Cardiac fibroblast (primary cell): ENCODE results near the gene PLCD4.

Source experiments
- DNase-seq, 2 donors: peaks; one replicate each; pipeline versions ENCODE4 v3.0.0 to v3.0.0-alpha.2; 2010; ENCODE audit warnings: low read depth in 2 of 2
- H3K4me3 ChIP-seq, 2 donors: replicated peaks in 1 of 2; 1 replicate in 1 of 2; 2 replicates in 1 of 2; pipeline ENCODE4 v1.5.1; 2011; ENCODE audit warnings: low read depth in 2 of 2, low read length in 2 of 2, mild to moderate bottlenecking in 2 of 2, moderate library complexity in 1 of 2
- TF ChIP-seq, protein P1 (sequence below): IDR thresholded peaks from one replicate; pipeline ENCODE4 v1.5.1; 2011; ENCODE audit warnings: low read depth, mild to moderate bottlenecking, low read length, inconsistent platforms

The PLCD4 gene

DNA sequence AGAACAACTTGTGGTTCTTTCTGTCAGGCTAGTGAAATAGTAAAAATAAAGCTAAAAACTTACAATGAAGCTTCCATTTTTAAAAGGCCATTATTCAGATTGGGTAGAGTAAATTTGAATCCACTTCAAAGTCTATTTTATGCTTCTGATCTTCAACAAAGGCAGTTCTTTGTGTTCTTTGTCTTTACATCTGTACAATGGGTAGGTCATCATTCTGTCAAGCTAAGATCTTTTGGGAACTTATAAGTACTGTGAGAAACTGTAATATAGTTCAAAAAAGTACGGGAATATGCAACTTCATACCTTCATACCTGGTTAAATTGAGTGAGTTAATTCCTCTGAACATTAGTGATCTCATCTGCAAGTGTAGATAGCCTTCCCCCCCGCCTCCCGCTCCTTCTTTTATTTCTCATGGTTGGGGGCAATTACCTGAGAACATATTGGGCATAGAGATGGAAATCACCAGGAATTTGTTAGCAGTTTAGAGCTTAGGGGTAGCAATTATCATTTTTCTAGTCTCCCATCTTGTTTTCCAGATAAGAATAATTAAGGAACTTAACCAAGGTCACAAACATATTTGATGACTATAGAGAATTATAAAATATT, 29.3 kb upstream of the PLCD4 start:
- TF ChIP-seq, protein P1, sequence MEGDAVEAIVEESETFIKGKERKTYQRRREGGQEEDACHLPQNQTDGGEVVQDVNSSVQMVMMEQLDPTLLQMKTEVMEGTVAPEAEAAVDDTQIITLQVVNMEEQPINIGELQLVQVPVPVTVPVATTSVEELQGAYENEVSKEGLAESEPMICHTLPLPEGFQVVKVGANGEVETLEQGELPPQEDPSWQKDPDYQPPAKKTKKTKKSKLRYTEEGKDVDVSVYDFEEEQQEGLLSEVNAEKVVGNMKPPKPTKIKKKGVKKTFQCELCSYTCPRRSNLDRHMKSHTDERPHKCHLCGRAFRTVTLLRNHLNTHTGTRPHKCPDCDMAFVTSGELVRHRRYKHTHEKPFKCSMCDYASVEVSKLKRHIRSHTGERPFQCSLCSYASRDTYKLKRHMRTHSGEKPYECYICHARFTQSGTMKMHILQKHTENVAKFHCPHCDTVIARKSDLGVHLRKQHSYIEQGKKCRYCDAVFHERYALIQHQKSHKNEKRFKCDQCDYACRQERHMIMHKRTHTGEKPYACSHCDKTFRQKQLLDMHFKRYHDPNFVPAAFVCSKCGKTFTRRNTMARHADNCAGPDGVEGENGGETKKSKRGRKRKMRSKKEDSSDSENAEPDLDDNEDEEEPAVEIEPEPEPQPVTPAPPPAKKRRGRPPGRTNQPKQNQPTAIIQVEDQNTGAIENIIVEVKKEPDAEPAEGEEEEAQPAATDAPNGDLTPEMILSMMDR = no peak
- no peak overlapping the region for H3K4me3 ChIP-seq
- DNase-seq = no peak

DNA sequence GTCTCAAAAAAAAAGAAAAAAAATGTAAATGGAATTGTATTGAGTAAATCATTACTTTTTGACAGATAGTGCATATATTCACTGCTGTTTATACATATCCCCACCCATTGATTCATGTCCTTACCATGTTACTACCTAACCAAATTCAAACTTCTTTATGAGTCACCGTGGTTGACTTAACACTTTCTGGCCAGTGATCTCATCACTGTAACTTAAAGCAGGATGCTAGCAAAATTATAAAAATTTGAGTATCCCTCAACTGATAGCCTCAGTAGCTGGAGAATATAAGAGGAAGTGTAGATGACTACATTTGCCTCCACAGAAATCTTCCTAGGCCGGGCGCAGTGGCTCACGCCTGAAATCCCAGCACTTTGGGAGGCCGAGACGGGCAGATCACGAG, 25.6 kb upstream of the PLCD4 start:
- peak in 1 of 2 donors; percentile 84 for DNase-seq
- TF ChIP-seq, protein P1 = no peak

DNA sequence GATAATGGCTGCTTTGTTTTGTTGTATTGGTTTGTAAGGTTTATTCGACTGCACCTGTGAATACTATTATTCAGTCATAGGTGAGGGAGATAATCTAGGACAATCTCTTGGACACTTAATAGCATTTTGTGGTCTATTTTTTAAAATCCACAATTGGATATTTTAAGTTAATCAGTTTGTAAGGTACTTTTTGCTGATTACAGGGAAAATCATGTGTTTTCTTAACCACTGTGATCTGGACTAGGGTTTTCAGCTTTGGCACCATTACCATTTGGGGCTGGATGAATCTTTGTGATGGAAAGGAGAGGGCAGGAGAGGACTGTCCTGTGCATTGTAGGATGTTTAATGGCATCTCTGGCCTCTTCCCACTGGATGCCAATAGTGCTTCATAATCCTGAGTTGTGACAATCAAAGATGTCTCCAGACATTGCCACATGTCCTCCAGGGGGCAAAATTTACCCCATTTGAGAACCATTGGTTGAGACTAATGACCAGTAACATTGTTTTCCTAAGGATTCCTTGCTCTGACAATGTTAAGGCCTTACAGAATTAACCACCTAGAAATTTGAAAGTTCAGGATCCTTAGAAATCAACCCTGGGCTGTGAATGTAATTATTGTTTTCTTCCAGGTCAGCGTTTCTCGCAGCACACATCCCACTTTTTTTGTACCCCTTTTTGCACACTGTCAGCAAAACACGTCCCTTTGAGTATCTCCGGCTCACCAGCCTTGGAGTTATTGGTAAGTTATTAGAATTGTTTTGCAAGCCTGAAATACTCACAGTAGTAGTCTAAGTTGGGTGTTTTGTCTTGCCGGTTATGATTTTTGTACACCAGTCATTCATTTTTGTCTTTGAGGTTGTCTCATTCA, 23.5 kb upstream of the PLCD4 start:
- no peak for DNase-seq
- TF ChIP-seq, protein P1 = no peak
- H3K4me3 ChIP-seq = no peak overlapping the region

More for the DNA sequence above, 25.6 kb upstream of the PLCD4 start:
- H3K4me3 ChIP-seq = no peak overlapping the region

DNA sequence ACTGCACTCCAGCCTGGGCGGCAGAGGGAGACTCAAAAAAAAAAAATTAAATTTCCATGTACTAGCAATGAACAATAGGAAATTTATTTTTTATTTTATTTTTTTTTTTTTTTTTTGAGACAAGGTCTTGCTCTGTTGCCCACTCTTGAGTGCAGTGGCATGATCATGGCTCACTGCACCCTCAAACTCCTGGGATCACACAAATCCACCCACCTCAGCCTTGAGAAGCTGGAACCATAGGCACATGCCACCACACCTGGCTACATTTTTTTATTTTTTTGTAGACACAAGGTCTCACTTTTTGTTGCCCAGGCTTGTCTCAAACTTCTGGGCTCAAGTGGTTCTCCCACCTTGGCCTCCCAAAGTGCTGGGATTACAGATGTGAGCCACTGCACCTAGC, 22.2 kb upstream of the PLCD4 start:
- TF ChIP-seq, protein P1 = no peak
- DNase-seq = no peak

DNA sequence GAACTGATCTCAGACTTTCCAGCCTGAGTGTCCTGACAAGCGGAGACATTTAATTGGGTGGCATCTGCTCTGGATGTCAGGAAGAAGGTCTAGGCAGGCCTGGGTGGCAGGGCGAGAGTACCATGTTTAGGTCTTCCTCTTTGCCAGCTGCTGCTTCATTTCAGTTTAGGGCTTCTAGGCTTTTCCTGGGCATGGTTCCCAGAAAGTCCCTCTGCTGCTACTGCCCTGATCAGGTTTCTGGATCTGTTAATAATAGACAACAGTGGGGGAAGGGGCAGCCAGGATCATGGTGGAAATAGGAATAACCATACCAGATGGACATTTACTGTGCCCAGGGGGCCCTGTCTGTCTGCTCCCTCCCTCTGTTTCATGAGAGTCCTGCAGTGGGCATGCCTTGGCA, 2.3 kb upstream of the PLCD4 start:
- peak in 1 of 2 donors; percentile 66 for DNase-seq
- TF ChIP-seq, protein P1 = no peak
- no peak overlapping the region for H3K4me3 ChIP-seq

More for the DNA sequence above, 22.2 kb upstream of the PLCD4 start:
- no peak overlapping the region for H3K4me3 ChIP-seq

DNA sequence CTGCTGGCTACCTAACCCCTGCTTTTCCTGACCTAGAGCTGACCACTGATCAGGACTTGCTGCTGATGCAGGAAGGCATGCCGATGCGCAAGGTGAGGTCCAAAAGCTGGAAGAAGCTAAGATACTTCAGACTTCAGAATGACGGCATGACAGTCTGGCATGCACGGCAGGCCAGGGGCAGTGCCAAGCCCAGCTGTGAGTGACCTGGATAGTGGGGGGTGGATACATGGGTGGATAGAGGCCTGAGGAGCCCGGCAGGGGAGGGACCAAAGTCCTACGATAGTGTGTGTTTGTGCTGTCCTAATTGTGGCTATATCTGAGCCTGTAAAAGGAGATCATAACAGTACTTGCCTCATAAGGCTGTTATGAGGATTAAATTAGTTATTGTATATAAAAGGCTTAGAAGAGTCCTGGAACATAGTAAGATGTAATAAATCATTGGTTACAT, 8.2 kb downstream of the PLCD4 start:
- DNase-seq = no peak
- TF ChIP-seq, protein P1 = no peak
- no peak overlapping the region for H3K4me3 ChIP-seq
